Measurements from ENCODE around the gene MRPL18.

MRPL18 gene

GRCh38 chr6:159833556-159833955 lies 43.3 kb downstream of the MRPL18 start:
- no peak for TF ChIP-seq POLR2A (IDR thresholded peaks at IDR 0.05; ENCODE audit: low read depth, low read length)
- no peak for FAIRE-seq

GRCh38 chr6:159833997-159834603 lies 43.8 kb downstream of the MRPL18 start:
- TF ChIP-seq POLR2A (IDR thresholded peaks at IDR 0.05; ENCODE audit: low read depth, low read length): no peak
- no peak for FAIRE-seq
- no peak for DNase-seq (ENCODE audit: insufficient read length, low spot score)

More at GRCh38 chr6:159833556-159833955, 43.3 kb downstream of the MRPL18 start:
- DNase-seq (ENCODE audit: insufficient read length, low spot score): no peak

DNA sequence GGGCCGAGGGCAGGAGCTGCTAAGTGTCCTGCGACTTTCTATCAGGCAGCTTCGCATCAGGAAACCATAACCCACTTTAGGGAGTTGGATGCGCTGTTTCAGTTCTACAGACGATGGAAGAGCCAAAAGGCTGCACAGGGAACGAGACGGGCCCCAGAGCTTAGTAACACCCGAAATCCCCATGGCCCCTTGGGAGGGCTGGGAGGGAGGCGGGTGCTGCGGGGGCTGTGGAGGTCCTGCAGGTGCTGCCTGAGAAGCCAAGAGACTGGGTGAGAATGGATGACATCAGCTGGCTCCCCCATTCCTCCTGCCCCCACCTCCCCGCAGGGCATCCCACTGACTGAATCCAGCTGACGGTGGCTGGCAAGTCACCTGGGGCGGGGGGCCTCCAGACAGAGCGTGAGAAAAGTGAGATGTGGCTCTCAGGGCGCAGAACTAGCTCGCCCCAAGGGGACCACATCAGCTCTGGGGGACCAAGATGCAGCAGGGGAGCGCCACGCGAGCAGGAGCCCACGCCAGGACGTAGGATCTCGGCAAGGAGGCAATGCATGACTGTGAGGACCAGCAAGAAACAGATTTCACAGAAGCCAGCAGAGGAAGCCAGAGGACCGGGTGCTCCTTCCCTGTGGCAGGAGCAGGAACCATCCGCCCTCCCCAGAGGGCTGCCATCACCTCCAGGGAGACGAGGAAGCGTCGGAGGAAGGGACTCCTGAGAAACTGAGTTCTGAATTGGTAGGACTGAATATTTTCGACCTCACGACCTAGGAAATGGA lies 46.6 kb downstream of the MRPL18 start:
- FAIRE-seq (no peak), DNase-seq (ENCODE audit: insufficient read length, low spot score) (no peak)
- no peak for TF ChIP-seq POLR2A (IDR thresholded peaks at IDR 0.05; ENCODE audit: low read depth, low read length)

- DNase-seq (ENCODE audit: insufficient read length, low spot score) (no peak), FAIRE-seq (no peak)
- TF ChIP-seq POLR2A (IDR thresholded peaks at IDR 0.05; ENCODE audit: low read depth, low read length): no peak
Measured at GRCh38 chr6:159837511-159837910, 47.2 kb downstream of the MRPL18 start.

- FAIRE-seq (no peak), DNase-seq (ENCODE audit: insufficient read length, low spot score) (no peak)
- TF ChIP-seq POLR2A (IDR thresholded peaks at IDR 0.05; ENCODE audit: low read depth, low read length): no peak
Measured at GRCh38 chr6:159838020-159838744, 47.9 kb downstream of the MRPL18 start.

GRCh38 chr6:159842035-159842434 lies 51.8 kb downstream of the MRPL18 start:
- TF ChIP-seq POLR2A (IDR thresholded peaks at IDR 0.05; ENCODE audit: low read depth, low read length): no peak
- DNase-seq (ENCODE audit: insufficient read length, low spot score) (no peak), FAIRE-seq (no peak)

DNA sequence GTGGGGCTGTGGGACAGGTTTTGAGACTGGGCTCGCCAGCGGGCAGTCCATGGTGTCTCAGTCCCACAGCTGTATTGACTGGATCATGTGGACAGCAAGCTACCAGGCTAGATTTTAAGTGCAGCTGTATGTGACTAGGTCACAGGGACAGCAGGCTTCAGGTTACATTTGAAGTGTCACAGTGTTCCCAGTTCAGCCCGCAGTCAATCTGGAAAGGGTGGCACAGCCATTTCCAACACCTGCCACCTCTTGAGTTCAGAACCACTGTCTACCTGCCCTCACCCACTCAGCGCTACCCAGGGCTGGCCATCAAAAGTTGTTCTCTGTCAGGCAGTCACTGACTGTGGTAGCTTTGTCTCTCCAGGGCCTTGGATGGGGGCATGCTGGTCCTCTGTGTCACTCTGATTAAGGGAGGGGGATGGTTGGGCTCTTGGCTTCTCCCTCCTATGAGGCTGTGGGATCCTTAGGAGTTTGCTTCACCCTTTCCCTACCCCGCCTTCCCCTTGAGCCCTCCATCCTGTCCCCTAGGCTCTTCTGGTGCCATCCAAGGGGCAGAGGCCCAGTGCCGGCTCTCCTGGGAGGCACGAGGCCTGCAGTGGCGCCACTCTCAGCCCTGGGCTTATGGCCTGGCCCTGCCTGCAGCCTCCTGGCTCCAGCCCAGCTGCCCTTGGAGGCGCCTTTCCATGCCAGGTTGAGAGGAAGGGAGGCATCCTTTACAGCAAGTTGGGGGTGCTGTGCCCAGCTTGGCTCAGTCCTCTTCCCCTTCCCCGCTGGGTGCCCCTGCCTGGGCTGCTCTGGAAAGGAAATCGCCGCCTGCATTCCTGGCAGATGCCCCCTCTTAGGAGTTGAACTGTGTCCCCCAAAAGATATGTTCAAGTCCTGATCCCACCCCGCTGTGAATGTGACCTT lies 54.7 kb downstream of the MRPL18 start:
- no peak for FAIRE-seq
- no peak for DNase-seq (ENCODE audit: insufficient read length, low spot score)
- TF ChIP-seq POLR2A (IDR thresholded peaks at IDR 0.05; ENCODE audit: low read depth, low read length): no peak
